HepG2 (cell line): Measurements from ENCODE around the gene S100A5.

Experiments used
- RNF2 ChIP-seq: fragments of 450-650 bp; conservative IDR thresholded peaks from 2 replicates; pipeline ENCODE4 v1.6.1; 2016; ENCODE audit warnings: low read depth
- ZBTB21 ChIP-seq: sonication (generic); formaldehyde crosslinking; IDR thresholded peaks from 2 replicates; pipeline ENCODE4 v1.4.0; 2020; ENCODE audit warnings: missing genetic modification reagents
- TF ChIP-seq, protein P1 (sequence below): IDR thresholded peaks from 2 replicates; pipeline ENCODE4 v1.6.1; 2016; ENCODE audit warnings: low read depth, control low read depth
- TF ChIP-seq, protein P2 (sequence below): sonication (generic); formaldehyde crosslinking; IDR thresholded peaks from 2 replicates; pipeline ENCODE4 v1.5.0; 2020; ENCODE audit warnings: mild to moderate bottlenecking, missing genetic modification reagents, moderate library complexity

DNA sequence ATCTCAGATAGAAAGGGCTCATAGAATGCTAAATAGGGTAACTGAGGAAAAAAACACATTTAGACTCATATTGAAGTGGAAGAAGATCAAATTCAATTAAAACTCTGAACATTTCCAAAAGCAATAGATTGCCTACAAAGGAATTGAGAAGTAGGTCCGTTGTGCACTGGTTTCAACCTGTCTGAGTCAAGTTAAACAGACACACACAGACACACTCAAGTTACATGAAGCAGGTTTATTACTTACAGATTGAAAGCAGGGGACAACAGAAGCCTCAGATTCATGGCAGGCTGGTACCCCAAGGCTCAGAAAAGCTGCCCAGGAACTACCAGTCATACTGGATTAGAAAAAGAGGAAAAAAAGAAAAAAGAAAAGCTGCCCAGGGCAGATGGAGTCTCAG lies 45.6 kb upstream of the S100A5 start:
- TF ChIP-seq, protein P1, sequence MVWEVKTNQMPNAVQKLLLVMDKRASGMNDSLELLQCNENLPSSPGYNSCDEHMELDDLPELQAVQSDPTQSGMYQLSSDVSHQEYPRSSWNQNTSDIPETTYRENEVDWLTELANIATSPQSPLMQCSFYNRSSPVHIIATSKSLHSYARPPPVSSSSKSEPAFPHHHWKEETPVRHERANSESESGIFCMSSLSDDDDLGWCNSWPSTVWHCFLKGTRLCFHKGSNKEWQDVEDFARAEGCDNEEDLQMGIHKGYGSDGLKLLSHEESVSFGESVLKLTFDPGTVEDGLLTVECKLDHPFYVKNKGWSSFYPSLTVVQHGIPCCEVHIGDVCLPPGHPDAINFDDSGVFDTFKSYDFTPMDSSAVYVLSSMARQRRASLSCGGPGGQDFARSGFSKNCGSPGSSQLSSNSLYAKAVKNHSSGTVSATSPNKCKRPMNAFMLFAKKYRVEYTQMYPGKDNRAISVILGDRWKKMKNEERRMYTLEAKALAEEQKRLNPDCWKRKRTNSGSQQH = no peak
- TF ChIP-seq, protein P2, sequence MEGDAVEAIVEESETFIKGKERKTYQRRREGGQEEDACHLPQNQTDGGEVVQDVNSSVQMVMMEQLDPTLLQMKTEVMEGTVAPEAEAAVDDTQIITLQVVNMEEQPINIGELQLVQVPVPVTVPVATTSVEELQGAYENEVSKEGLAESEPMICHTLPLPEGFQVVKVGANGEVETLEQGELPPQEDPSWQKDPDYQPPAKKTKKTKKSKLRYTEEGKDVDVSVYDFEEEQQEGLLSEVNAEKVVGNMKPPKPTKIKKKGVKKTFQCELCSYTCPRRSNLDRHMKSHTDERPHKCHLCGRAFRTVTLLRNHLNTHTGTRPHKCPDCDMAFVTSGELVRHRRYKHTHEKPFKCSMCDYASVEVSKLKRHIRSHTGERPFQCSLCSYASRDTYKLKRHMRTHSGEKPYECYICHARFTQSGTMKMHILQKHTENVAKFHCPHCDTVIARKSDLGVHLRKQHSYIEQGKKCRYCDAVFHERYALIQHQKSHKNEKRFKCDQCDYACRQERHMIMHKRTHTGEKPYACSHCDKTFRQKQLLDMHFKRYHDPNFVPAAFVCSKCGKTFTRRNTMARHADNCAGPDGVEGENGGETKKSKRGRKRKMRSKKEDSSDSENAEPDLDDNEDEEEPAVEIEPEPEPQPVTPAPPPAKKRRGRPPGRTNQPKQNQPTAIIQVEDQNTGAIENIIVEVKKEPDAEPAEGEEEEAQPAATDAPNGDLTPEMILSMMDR = no peak
- TF ChIP-seq RNF2 = no peak
- no peak for TF ChIP-seq ZBTB21 (CRISPR knock-in tag)
